ENCODE measurements around the gene GPR146. TPM values are rescaled to one million over a fixed set of nuclear protein-coding genes. Genes with fewer than 3 reads are reported as not detected.

The GPR146 gene
- total and polyA plus RNA-seq, 8 donors = 6.3 to 18.9 (median 7.9) TPM

GRCh38 chr7:1093916-1094508, 49.7 kb downstream of the GPR146 start:
- H3K4me3 ChIP-seq = no peak overlapping the region
- DNase-seq (peak in 1 of 4 donors; percentile 70), ATAC-seq (no peak)
- no peak for TF ChIP-seq CTCF (IDR thresholded peaks at IDR 0.05)
- H3K9me3 ChIP-seq = no peaks in the 10 kb centered on the region
- no peaks in the 10 kb centered on the region for H3K27me3 ChIP-seq
- H3K4me1 ChIP-seq = peaks cover 0 to 27% of the 10 kb centered on the region in 2 donors
- H3K27ac ChIP-seq = no peak overlapping the region
- intact Hi-C loops (cut with DNase I) = no loop called here
- H3K36me3 ChIP-seq = peaks cover 0 to 30% of the 10 kb centered on the region in 2 donors

- Histone ChIP-seq H3K4me1 (peaks cover 0 to 22% of the 10 kb centered on the region in 2 donors), H3K36me3 (peaks cover 0 to 30% of the 10 kb centered on the region in 2 donors), H3K9me3 (no peaks in the 10 kb centered on the region), H3K27ac (no peak overlapping the region), H3K27me3 (no peaks in the 10 kb centered on the region), H3K4me3 (no peak overlapping the region)
- intact Hi-C loops (cut with DNase I) = no loop called here
- no peak for TF ChIP-seq CTCF (IDR thresholded peaks at IDR 0.05)
- peak in 1 of 4 donors; percentile 62 for DNase-seq
- ATAC-seq = no peak
Observed at GRCh38 chr7:1094870-1095269, 50.5 kb downstream of the GPR146 start.

- no peak for DNase-seq
- intact Hi-C loops (cut with DNase I) = no loop called here
- H3K9me3 ChIP-seq = no peaks in the 10 kb centered on the region
- H3K4me3 ChIP-seq = no peak overlapping the region
- no peak for ATAC-seq
- H3K4me1 ChIP-seq = peaks cover 0 to 16% of the 10 kb centered on the region in 2 donors
- H3K27ac ChIP-seq = no peak overlapping the region
- TF ChIP-seq CTCF (IDR thresholded peaks at IDR 0.05) = no peak
- H3K27me3 ChIP-seq = no peaks in the 10 kb centered on the region
- peaks cover 0 to 30% of the 10 kb centered on the region in 2 donors for H3K36me3 ChIP-seq
Observed at GRCh38 chr7:1095621-1096155, 51.3 kb downstream of the GPR146 start.

GRCh38 chr7:1096156-1097119, 52.1 kb downstream of the GPR146 start:
- peak; percentile 84 for ATAC-seq
- Histone ChIP-seq H3K4me3 (no peak overlapping the region), H3K9me3 (no peaks in the 10 kb centered on the region), H3K27me3 (no peaks in the 10 kb centered on the region), H3K4me1 (peaks cover 0 to 8% of the 10 kb centered on the region in 2 donors), H3K27ac (no peak overlapping the region), H3K36me3 (peaks cover 0 to 28% of the 10 kb centered on the region in 2 donors)
- intact Hi-C loops (cut with DNase I) = no loop called here
- peak in 1 of 4 donors; percentile 83 for DNase-seq
- TF ChIP-seq CTCF (IDR thresholded peaks at IDR 0.05) = no peak

GRCh38 chr7:1097120-1097504, 52.8 kb downstream of the GPR146 start:
- no peaks in the 10 kb centered on the region for H3K27me3 ChIP-seq

More at GRCh38 chr7:1097120-1097504, 52.8 kb downstream of the GPR146 start:
- H3K9me3 ChIP-seq = no peaks in the 10 kb centered on the region
- ATAC-seq (no peak), DNase-seq (no peak)
- peaks cover 0 to 21% of the 10 kb centered on the region in 2 donors for H3K36me3 ChIP-seq
- H3K4me1 ChIP-seq = peaks cover 0 to 4% of the 10 kb centered on the region in 2 donors
- H3K4me3 ChIP-seq = no peak overlapping the region
- no peak overlapping the region for H3K27ac ChIP-seq
- intact Hi-C loops (cut with DNase I) = no loop called here
- no peak for TF ChIP-seq CTCF (IDR thresholded peaks at IDR 0.05)

Measured in left lung (tissue), 10 donors.